K562 (cell line): ENCODE measurements around the gene DESI1. TPM values are rescaled to one million over a fixed set of nuclear protein-coding genes. Genes with fewer than 3 reads are reported as not detected.

Source experiments
- CHCHD3 ChIP-seq: fragments of 250-450 bp; sonication (Bioruptor Pico); IDR thresholded peaks from 2 replicates; pipeline ENCODE4 v2.1.2; 2022; ENCODE audit warnings: mild to moderate bottlenecking
- FOXP1 ChIP-seq: sonication (generic); formaldehyde crosslinking; IDR thresholded peaks from 2 replicates; pipeline ENCODE4 v1.8.0; 2022; ENCODE audit warnings: mild to moderate bottlenecking, missing genetic modification reagents
- NCOR1 ChIP-seq: fragments of 450-650 bp; IDR thresholded peaks from 2 replicates; pipeline ENCODE4 v1.6.1; 2016; ENCODE audit warnings: mild to moderate bottlenecking, moderate library complexity
- ZC3H8 ChIP-seq: fragments of 450-650 bp; IDR thresholded peaks from 2 replicates; pipeline ENCODE4 v1.6.1; 2017
- ZNF324 ChIP-seq: fragments of 250-450 bp; sonication (Bioruptor Pico); IDR thresholded peaks from 2 replicates; pipeline ENCODE4 v1.4.0; 2020; ENCODE audit warnings: mild to moderate bottlenecking
- ZNF347 ChIP-seq: fragments of 450-650 bp; formaldehyde crosslinking; IDR thresholded peaks from 2 replicates; pipeline ENCODE4 v1.4.0; 2020; ENCODE audit warnings: low read depth, mild to moderate bottlenecking, moderate library complexity
- polyA plus RNA-seq, 8 experiments: library from polyadenylated mRNA; depleted of rRNA in 4 of 8; stranded (reverse) in 5 of 8; unstranded in 3 of 8; fragments of >200 nt; fragmentation: Nextera tagmentation in 2 of 8; fragmentation: Illumina TruSeq in 1 of 8; extraction: Ambion mirVana in 2 of 8; extraction: Trizol in 1 of 8; gene quantifications; 2 replicates each; pipeline versions ENCODE4 v1.2.1 to v1.2.3, GENCODE V29; 2011 to 2014; ENCODE audit warnings: inconsistent platforms in 1 of 8, missing spikeins in 1 of 8
- total RNA-seq, 7 experiments: library from RNA; depleted of rRNA in 6 of 7; stranded (reverse); fragments of >200 nt in 6 of 7; fragmentation: Illumina TruSeq in 2 of 7; extraction: Trizol in 2 of 7; gene quantifications; 2 replicates each; pipeline versions ENCODE4 v1.2.1 to v1.2.3, GENCODE V29; 2011 to 2021; ENCODE audit warnings: low replicate concordance in 1 of 7
- TF ChIP-seq, protein P1 (sequence below): sonication (generic); formaldehyde crosslinking; IDR thresholded peaks from 2 replicates; pipeline ENCODE4 v1.8.0; 2022; ENCODE audit warnings: missing genetic modification reagents, mild to moderate bottlenecking, borderline replicate concordance
- TF ChIP-seq, protein P2 (sequence below): fragments of 250-450 bp; sonication (Bioruptor Pico); IDR thresholded peaks from 2 replicates; pipeline ENCODE4 v1.4.0; 2020; ENCODE audit warnings: mild to moderate bottlenecking, moderate library complexity

Gene DESI1
- total and polyA plus RNA-seq, 9 of the 15 experiments (the other 6 are each of a cell fraction or from before 2014, with no cell fraction given), result 7.2 to 45.9 (median 29.8) TPM

DNA sequence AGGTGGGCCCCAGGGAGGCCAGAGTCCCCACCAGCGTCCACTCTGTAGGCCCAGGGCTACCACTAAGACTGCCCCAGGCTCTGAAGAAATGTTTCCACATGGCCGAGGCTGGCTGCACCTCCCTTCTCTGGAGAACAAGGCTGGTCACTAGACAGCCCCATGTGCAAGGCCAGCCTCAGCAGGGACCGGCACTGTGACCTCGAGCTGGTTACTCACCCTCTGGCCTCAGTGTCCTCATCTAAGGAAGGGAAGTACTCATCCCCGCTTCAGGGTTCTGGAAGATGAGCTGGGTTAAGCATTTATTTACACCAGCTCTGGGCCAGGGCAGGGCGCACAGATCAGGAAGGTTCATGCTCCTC lies 40.9 kb downstream of the DESI1 start (continued):
- TF ChIP-seq, protein P1, sequence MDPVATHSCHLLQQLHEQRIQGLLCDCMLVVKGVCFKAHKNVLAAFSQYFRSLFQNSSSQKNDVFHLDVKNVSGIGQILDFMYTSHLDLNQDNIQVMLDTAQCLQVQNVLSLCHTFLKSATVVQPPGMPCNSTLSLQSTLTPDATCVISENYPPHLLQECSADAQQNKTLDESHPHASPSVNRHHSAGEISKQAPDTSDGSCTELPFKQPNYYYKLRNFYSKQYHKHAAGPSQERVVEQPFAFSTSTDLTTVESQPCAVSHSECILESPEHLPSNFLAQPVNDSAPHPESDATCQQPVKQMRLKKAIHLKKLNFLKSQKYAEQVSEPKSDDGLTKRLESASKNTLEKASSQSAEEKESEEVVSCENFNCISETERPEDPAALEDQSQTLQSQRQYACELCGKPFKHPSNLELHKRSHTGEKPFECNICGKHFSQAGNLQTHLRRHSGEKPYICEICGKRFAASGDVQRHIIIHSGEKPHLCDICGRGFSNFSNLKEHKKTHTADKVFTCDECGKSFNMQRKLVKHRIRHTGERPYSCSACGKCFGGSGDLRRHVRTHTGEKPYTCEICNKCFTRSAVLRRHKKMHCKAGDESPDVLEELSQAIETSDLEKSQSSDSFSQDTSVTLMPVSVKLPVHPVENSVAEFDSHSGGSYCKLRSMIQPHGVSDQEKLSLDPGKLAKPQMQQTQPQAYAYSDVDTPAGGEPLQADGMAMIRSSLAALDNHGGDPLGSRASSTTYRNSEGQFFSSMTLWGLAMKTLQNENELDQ, result no peak
- TF ChIP-seq FOXP1 (CRISPR knock-in tag), result no peak
- TF ChIP-seq CHCHD3 (CRISPR knock-in tag), result no peak
- TF ChIP-seq NCOR1, result no peak
- TF ChIP-seq, protein P2, sequence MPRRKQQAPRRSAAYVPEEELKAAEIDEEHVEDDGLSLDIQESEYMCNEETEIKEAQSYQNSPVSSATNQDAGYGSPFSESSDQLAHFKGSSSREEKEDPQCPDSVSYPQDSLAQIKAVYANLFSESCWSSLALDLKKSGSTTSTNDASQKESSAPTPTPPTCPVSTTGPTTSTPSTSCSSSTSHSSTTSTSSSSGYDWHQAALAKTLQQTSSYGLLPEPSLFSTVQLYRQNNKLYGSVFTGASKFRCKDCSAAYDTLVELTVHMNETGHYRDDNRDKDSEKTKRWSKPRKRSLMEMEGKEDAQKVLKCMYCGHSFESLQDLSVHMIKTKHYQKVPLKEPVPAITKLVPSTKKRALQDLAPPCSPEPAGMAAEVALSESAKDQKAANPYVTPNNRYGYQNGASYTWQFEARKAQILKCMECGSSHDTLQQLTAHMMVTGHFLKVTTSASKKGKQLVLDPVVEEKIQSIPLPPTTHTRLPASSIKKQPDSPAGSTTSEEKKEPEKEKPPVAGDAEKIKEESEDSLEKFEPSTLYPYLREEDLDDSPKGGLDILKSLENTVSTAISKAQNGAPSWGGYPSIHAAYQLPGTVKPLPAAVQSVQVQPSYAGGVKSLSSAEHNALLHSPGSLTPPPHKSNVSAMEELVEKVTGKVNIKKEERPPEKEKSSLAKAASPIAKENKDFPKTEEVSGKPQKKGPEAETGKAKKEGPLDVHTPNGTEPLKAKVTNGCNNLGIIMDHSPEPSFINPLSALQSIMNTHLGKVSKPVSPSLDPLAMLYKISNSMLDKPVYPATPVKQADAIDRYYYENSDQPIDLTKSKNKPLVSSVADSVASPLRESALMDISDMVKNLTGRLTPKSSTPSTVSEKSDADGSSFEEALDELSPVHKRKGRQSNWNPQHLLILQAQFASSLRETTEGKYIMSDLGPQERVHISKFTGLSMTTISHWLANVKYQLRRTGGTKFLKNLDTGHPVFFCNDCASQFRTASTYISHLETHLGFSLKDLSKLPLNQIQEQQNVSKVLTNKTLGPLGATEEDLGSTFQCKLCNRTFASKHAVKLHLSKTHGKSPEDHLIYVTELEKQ (CRISPR knock-in tag), result no peak
- TF ChIP-seq ZC3H8, result no peak
- no peak for TF ChIP-seq ZNF324 (CRISPR knock-in tag)
- no peak for TF ChIP-seq ZNF347
